GM21447 (cell line): ENCODE data around the gene PGF.

Experiments
- ATAC-seq: cut with Tn5 transposase; IDR thresholded peaks from one replicate; pipeline ENCODE4 v1.9.1; 2021; ENCODE audit not compliant: unreplicated experiment

The PGF gene

GRCh38 chr14:74959596-74960180 lies 4.3 kb upstream of the PGF start:
- no peak for ATAC-seq

- ATAC-seq: no peak
Observed at GRCh38 chr14:74956280-74957072, 1.1 kb upstream of the PGF start.

GRCh38 chr14:74956027-74956279 lies 556 bp upstream of the PGF start:
- no peak for ATAC-seq

GRCh38 chr14:74954947-74955228 lies 509 bp downstream of the PGF start:
- no peak for ATAC-seq

GRCh38 chr14:74954232-74954946 lies 1.0 kb downstream of the PGF start:
- no peak for ATAC-seq

GRCh38 chr14:74953686-74954085 lies 1.7 kb downstream of the PGF start:
- ATAC-seq: no peak

GRCh38 chr14:74952697-74953484 lies 2.5 kb downstream of the PGF start:
- ATAC-seq: no peak

- no peak for ATAC-seq
Observed at GRCh38 chr14:74952180-74952665, 3.2 kb downstream of the PGF start.

GRCh38 chr14:74951443-74952179 lies 3.8 kb downstream of the PGF start:
- ATAC-seq: no peak

- ATAC-seq: no peak
Observed at GRCh38 chr14:74950795-74951442, 4.5 kb downstream of the PGF start.

GRCh38 chr14:74949859-74950573 lies 5.4 kb downstream of the PGF start:
- no peak for ATAC-seq

- no peak for ATAC-seq
Observed at GRCh38 chr14:74949191-74949601, 6.2 kb downstream of the PGF start.

GRCh38 chr14:74948228-74949175 lies 6.9 kb downstream of the PGF start:
- ATAC-seq: no peak

GRCh38 chr14:74947353-74948227 lies 7.8 kb downstream of the PGF start:
- ATAC-seq: no peak

- no peak for ATAC-seq
Observed at GRCh38 chr14:74946659-74947281, 8.6 kb downstream of the PGF start.

- no peak for ATAC-seq
Observed at GRCh38 chr14:74945852-74946658, 9.3 kb downstream of the PGF start.
